GM18498 (cell line): ENCODE measurements around the gene CHAD.
"Not testable (repeated sequence)": the region's sequence is repeated elsewhere in the genome, so short reads cannot be mapped to it uniquely, and the experiment has no call there.

Experiments used
- ATAC-seq: cut with Tn5 transposase; IDR thresholded peaks from one replicate; pipeline ENCODE4 v1.9.1; 2021; ENCODE audit warnings: mild to moderate bottlenecking, moderate library complexity; ENCODE audit not compliant: unreplicated experiment

CHAD gene

DNA sequence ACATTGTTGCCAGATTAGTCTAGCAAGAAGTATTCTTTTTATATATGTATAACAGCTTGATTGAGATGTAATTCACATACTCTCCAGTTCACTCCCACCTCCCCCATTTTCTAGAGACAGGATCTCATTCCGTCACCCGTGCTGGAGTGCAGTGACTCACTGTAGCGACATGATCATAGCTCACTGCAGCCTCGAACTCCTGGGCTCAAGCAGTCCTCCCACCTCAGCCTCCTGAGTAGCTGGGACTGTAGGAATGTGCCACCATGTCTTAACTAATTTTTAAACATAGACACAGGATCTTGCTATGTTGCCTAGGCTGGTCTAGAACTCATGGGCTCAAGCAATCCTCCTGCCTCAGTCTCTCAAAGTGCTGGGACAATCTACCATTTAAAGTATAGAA lies 6.7 kb upstream of the CHAD start:
- ATAC-seq, result no peak

DNA sequence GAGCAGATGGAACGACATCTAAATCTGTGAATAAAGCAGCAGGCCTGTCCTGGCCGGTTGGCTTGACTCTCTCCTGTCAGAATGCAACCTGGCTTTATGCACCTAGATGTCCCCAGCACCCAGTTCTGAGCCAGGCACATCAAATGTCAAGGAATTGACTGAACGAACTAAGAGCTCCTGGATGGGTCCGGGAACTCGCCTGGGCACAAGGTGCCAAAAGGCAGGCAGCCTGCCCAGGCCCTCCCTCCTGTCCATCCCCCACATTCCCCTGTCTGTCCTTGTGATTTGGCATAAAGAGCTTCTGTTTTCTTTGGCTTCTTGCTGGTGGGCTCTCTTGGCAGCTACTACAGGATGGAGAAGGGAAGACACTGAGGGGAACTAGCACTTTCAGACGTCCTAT lies 5.8 kb upstream of the CHAD start:
- ATAC-seq, result no peak

DNA sequence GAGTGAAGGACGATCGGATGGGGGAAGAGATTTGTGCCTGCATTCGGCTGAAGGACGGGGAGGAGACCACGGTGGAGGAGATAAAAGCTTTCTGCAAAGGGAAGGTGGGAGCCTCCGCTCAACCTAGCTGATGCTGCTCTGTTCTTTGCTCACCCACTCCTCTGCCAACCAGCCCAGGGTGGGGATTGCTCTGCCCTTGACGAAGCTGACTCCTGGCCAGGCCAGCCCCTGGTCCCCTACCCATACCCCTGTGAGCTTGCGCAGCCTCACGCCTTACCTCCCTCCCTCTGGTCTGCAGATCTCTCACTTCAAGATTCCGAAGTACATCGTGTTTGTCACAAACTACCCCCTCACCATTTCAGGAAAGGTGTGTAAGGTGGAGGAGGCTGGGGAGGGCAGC lies 5.2 kb upstream of the CHAD start:
- ATAC-seq, result no peak

DNA sequence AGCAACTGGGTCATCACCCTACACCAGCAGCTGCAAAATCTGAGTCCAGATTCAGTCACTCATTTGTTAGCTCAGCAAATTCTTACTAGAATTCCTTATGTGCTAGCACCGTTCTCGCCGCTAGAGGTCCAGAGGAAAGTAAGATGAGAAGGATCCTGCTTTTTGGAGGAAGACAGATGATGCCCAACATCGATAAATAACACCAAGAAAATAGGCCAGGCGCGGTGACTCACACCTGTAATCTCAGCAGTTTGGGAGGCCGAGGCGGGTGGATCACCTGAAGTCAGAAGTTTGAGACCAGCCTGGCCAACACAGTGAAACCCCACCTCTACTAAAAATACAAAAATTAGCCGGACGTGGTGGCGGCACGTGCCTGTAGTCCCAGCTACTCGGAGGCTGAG lies 4.1 kb upstream of the CHAD start:
- ATAC-seq, result not testable (repeated sequence)

DNA sequence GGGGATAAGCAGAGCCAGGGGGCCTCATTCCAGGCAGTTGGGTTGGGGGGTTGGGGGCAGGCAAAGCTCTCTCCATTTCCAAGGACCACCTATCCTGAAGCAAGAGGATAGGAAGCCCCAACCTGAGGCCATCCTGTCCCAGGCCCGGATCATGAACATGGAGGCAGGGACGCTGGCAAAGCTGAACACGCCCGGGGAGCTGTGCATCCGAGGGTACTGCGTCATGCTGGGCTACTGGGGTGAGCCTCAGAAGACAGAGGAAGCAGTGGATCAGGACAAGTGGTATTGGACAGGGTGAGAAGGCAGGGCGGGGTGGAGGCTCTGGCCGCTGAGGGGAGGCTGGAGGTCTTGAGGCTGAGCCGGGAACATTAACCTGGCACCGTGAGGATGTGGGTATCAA lies 3.6 kb upstream of the CHAD start:
- no peak for ATAC-seq

DNA sequence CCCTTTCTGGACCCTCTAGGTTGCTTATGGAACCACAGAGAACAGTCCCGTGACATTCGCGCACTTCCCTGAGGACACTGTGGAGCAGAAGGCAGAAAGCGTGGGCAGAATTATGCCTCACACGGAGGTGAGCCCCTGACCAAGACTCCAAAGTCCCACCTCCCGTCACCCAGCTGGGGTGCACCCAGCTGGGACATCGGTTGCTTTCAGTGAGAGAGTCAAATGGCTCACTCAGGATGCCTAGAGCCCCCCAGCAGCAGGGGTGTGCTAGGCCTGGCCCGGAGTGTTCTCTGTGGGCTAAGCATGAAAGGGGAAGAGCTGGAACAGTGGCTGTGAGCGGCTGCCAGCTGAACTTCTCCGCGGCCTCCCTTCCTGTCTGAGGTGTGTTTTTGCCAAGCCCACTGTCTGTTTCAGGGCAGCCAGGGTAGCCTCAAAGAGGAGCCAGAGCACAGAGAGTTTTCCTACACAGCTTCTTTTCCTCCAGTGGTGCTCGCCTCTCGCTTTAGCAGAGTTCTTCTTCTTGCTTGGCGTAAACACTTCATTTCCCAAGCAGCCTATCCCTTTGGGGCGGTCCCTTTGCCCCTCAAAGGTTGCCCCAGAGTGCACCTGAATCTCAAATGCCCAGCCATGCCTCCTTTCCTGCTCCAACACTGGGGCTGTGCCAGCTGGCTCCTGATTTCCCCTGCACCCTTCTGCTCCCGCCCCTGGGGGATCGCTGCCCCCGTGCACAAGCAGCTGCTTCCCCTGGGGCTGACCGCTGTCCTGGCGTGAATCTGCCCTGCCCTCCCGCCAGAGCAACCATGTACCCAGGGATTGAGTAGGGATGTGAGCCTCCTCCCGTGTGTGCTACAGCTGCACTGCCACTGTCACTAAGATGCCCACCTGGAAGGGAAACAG lies 2.6 kb upstream of the CHAD start:
- no peak for ATAC-seq

DNA sequence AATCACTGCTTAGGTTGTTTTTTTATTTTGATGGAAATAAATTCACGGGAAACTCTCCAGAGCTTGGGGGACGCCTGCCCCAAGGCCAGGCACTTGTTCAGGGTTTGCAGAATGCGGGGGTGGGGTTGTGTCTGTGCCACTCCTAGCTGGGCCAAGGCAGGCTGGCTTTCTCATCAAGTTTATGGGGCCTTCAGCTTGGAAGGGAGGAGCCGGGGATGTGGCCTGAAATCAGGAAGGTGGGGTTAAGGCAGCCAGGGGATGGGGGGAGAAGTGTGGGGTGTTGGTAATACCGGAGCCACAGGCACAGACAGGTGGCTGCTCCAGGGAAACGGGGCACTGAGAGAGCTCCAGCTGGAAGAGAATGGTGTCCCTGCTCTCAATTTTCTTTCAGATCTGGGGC lies 1.7 kb upstream of the CHAD start:
- no peak for ATAC-seq

DNA sequence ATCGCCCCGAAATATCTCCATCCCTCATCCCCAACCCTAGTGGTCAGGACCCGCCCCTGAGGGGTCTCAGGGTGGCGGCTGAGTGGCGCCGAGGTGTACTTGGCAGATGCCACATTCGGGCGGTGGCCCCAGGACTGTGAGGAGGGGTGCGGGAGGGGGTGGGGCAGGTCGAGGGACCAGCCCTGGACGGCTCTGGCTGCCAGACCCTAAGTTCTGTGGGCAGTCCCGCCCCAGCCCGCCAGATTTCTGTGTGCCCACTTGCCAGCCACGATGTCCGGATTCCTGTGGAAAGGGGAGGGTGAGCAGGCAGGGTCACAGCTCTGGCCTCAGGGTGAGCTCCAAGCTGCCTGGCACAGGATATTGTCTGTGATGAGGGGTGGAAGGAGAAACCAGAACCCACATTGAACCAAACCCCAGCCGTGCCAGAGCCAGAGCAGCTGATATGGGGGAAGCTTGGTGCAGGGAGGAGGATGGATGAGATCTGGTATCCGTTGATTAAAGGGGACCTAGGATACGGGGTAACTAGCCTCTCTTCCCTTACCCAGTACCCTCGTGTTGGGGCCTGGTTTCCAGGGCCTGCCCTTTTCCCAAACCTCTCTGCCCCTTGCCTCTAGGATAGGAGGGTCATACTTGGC lies 1.1 kb upstream of the CHAD start:
- ATAC-seq, result no peak

DNA sequence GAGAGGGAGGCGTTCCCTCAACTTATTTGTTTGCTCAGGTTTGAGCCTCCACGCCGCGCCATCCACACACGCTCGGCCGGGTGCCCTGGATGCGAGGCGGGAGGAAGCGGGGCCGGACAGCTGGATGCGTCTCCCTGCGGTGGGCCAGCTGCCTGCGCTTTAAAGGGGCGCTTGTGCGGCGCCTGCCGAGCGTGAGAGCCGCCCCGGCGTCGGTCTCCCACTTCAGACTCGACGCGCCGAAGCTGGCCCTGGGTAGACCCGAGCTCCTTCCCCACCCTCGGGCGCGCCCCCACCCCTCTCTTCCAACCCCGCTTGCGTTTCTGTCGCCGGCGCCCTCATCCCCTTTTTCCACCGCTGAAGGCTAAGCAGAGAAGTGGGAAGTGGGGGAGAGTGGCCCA lies 527 bp upstream of the CHAD start:
- ATAC-seq, result no peak

DNA sequence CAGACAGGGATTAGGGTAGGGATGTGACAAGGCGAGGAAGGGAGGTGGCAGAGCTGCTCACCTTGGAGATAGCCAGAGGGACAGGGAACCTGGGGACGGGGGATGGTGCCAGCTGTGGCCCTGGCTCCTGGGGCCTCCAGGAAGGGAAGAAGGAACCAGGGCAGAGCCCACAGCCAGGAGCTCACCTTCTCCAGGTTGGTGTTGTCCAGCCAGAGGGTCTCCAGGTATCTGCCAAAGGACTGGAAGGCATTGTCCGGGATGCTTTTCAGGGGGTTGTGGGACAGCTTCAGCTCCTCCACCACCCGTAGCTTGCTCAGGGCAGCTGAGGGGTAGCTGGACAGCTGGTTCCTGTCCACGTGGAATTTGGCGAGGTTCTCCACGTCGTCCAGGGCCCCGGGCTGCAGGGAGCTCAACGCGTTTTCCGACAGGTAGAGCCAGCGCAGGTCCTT lies 801 bp downstream of the CHAD start:
- no peak for ATAC-seq

DNA sequence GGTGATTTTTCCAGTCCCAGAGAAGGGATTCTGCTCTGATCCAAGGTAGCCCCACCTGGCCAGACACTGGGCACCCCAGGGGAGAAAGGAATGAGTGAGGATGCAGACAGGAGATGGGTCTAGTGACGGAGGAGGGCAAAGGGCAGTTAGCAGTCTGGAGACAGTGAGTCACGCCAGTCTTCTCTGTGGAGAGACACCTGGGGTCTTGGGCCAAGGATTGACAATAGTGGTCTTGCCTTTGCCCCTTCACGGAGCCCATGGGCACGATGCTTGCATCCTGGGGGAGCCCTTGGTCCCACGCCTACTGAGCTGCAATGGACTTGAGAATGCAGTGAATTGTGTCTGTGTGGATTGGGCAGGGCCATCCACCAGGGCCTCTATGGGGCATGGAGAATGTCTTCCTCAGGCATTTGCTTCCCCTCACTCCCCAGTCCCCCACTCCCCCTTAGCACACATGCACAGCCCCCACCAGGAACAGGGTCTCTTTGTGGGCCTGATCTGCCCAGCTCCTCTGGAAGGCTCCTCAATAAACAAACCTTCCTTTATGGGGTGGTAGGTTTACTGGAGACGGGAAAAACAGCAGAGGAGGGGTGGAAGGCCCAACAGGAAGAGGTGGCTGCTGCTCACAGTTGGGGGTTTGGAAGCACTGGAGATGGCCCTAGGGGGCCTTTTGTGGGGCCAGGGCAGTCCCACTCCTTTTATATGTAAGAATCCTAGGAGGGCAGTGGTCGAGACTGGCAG lies 1.4 kb downstream of the CHAD start:
- ATAC-seq, result no peak

DNA sequence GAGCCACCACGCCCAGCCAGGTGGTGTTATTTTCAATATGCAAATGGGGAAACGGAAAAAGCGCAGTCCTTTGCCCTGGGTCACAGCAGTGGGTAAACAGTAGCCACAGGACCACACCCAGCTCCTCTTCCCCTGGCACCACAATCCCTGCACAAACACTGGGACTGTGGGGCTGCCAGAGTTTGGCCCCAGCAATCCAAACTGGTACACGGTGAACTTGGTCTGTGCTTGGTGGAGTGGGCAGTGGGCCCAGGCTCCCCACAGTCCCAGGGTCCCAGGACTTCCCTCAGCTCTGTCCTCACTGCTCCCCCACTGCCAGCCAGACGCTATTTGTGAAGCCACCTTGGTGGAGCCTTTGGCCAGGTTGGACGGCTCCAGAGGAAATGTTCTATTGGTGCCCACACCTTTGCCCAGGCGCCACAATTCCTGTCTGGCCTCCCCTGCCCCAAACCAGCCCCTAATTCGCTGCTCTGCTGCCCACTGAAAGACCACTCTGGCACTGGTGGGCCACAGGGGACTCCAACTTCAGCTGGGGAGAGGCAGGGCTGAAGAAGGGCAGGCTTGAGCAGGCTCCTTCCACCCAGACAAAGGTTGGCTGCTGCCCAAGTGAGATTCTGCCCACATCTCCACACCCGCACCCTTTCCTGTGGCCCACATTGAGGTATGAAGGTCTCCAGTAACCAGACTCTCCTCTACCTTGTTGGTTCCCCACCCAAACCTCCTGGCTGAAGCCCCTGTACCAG lies 2.1 kb downstream of the CHAD start:
- ATAC-seq, result no peak

DNA sequence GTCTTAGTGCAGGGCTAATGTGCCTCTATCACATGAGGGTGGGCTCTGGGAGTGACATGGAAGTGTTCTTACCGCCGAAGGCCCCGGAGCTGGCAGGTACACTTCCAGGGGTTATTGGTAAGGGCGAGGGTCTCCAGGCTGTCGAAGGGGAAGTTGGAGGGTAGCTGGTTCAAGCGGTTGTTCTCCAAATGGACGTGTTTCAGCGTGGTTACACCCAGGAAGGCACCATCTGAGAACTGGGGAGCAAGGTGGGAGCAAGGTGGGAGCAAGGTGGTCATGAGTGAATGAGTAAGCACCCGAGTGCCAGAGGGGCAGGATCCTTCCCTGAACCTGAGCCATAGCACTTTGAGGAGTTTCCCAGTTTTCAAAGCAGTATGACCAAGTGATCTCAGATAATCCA lies 3.0 kb downstream of the CHAD start:
- no peak for ATAC-seq

DNA sequence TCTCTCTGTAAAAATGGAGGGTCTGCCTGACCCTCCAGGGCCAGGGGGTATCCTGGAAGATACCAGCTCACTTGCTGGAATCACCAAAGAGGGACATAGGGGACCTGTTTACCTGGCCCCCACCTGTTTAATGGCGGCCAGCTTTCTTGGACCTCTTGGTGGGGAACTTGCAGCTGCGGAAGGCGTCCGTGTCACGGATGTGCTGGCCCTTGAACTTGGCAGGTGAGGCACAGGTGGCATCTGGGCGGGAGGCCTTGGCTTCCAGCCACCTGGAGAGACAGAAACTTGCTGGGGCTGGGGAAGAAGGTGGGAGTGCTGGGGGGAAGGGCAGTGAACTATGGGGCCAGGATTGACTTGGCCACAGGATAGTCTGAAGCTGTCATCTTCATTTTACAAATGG lies 3.5 kb downstream of the CHAD start:
- ATAC-seq, result no peak

DNA sequence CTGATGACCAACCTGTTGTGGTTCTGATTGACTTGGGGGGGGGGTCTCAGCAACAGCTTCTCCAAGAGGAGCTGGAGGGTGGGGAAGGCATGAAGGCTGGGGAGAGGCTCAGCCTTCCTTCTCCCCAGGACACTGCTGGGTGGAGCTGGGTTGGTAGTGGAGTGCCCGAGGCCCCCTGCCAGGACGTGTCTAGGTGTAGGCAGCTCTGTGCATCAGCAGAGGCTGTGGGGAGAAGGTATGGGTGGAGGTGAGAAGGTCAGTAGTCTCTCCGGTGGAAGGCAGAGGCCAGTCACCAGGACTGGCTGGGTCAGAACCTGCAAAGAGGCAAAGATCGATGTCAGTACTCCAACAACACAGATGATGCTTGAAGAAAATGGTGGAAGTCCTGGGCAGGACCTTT lies 3.9 kb downstream of the CHAD start:
- ATAC-seq, result no peak

DNA sequence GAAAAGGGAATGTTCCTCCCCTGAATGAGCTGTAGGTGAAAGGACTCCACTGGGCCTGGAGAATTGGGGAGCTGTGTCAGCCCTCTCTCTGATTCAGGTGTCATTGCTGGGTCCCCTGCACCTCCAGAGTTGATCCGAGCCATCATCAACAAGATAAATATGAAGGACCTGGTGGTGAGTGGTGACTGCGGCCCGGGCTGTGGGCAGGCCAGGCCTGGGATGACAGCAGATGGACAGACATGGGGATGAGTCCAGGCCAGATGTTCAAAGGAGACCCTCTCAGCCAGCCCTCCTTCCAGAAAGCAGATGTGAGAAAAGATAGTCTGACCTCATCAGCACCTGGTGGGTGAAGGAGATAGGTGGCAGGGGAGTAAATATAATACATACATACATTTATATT lies 4.6 kb downstream of the CHAD start:
- ATAC-seq, result no peak

DNA sequence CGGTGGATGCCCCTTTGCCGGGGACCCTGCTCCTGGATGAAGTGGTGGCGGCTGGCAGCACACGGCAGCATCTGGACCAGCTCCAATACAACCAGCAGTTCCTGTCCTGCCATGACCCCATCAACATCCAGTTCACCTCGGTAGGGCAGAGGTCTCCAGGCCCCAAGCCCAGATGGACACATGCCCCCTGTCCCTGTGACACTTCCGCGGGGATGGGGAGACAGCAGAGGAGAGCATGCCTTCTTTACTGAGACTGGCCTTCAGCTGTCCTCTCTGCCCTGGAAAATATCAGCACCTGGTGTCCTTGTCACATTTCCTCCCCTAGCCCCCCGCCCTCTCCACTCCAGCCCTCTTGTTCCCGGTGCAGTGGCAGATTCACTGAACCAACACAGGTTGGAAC lies 6.2 kb downstream of the CHAD start:
- ATAC-seq, result no peak

DNA sequence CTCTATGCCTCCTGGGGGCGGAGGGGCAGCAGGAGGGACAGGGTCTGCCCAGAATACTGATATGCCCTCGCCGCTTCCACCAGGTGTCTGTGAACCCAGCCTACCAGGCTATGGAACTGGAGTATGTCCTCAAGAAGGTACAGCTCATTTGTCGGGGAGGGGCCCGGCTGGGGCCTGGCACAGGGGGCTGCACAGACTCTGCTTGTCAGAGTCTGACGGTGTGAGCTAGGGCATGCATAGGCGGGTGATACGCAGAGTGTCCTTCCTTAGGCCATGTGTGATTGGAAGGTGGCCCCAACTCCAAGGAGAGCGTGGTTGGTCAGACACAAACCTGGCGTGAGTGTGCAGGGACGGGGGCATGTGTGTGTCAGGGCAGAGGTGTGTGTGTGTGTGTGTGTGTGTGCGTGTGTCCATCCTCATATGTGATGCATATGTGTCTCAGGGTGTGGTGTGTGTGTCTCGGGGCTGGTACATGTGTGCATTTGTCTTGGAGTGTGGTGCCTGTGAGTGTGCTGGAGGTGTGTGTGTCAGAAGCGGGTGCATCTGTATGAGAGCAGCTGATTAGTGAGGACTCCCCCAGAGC lies 7.0 kb downstream of the CHAD start:
- no peak for ATAC-seq

DNA sequence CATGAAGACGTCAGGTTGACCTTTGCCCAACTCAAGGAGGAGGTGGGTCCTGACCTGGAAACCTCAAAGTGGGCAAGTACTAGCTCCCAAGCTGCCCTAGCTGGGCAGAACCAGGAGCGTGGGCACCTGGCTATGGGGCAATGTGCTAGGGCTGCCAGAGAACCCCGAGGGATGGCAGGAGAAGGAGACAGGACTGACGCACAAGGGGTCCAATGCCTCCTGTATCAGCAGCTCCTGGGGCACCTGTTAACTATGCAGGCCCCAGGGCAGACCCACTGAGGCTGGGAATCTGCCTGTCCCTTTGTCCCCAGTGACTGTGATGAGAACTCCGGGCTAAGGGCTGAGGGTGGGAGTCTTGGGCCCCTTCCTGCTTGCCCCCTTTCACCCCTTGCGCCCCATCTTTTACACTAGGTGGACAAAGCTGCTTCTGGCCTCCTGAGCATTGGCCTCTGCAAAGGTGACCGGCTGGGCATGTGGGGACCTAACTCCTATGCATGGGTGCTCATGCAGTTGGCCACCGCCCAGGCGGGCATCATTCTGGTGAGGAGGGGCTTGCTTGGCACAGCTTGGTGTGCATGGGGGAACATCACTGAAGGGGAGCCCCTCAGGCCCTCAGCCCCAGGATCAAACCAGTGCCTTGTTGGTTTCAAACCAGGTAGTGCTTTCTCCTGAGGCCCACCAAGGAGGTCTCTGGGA lies 7.7 kb downstream of the CHAD start:
- ATAC-seq, result no peak

DNA sequence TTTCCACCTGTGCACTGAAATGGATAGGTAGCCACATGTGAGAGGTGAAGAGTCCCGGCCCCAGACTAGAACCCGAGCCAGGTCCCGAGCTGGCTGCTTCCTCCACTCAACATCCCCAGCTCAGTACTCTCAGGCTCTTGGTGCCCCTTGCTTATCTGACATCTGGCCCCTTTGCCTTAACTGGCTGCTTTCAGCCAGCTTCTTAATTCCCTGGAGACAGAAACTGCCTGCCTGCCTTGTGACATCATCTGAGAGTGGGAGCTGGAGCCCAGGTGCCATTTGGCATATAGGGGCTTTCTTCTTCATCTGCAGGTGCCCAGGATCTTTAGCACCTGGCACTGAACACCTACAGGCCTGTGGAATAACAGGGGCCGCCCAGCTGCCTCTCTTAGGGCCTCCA lies 8.9 kb downstream of the CHAD start:
- ATAC-seq, result no peak
